Hepatocyte (in vitro differentiated cells): Measurements from ENCODE around the gene MDM2. TPM values are rescaled to one million over a fixed set of nuclear protein-coding genes. Genes with fewer than 3 reads are reported as not detected.

Experiments
- DNase-seq: peaks from one replicate; pipeline ENCODE4 v3.0.0-alpha.2; 2016; ENCODE audit warnings: low spot score
- H2AFZ ChIP-seq: fragments of 200-600 bp; sonication (generic); 2 replicates; pipeline ENCODE4 v1.6.0; 2016; ENCODE audit warnings: antibody characterized with exemption, mild to moderate bottlenecking
- H3K27ac ChIP-seq: fragments of 200-600 bp; sonication (generic); 2 replicates; pipeline ENCODE4 v1.5.1; 2016; ENCODE audit warnings: mild to moderate bottlenecking
- H3K27me3 ChIP-seq: fragments of 200-600 bp; sonication (generic); 2 replicates; pipeline ENCODE4 v1.6.1; 2016
- H3K36me3 ChIP-seq: fragments of 200-600 bp; sonication (generic); replicated peaks from 2 replicates; pipeline ENCODE4 v1.5.1; 2016; ENCODE audit warnings: low read depth; ENCODE audit not compliant: insufficient read depth
- H3K4me1 ChIP-seq: fragments of 200-600 bp; sonication (generic); 2 replicates; pipeline ENCODE4 v1.5.1; 2016; ENCODE audit warnings: mild to moderate bottlenecking, moderate library complexity; ENCODE audit not compliant: insufficient read depth
- H3K4me2 ChIP-seq: fragments of 200-600 bp; sonication (generic); 2 replicates; pipeline ENCODE4 v1.6.0; 2016
- H3K4me3 ChIP-seq: fragments of 200-600 bp; sonication (generic); 2 replicates; pipeline ENCODE4 v1.5.1; 2016; ENCODE audit warnings: mild to moderate bottlenecking
- H3K79me2 ChIP-seq: fragments of 200-600 bp; sonication (generic); 2 replicates; pipeline ENCODE4 v1.6.0; 2017; ENCODE audit warnings: mild to moderate bottlenecking
- H3K9me2 ChIP-seq: fragments of 200-600 bp; sonication (generic); replicated peaks from 2 replicates; pipeline ENCODE4 v1.6.0; 2017; ENCODE audit warnings: mild to moderate bottlenecking; ENCODE audit not compliant: insufficient read depth
- H3K9me3 ChIP-seq: fragments of 200-600 bp; sonication (generic); 2 replicates; pipeline ENCODE4 v1.5.1; 2016; ENCODE audit warnings: low read depth, mild to moderate bottlenecking
- H4K20me1 ChIP-seq: fragments of 200-600 bp; sonication (generic); 2 replicates; pipeline ENCODE4 v1.6.0; 2016; ENCODE audit warnings: mild to moderate bottlenecking; ENCODE audit not compliant: insufficient read depth, poor library complexity, severe bottlenecking
- CTCF ChIP-seq: fragments of 200-600 bp; sonication (generic); IDR thresholded peaks from 2 replicates; pipeline ENCODE4 v1.5.1; 2016; ENCODE audit warnings: antibody characterized with exemption, mild to moderate bottlenecking; ENCODE audit not compliant: poor library complexity
- EZH2 ChIP-seq: fragments of 200-600 bp; sonication (generic); IDR thresholded peaks from 2 replicates; pipeline ENCODE4 v1.6.1; 2016; ENCODE audit warnings: antibody characterized with exemption, mild to moderate bottlenecking, borderline replicate concordance
- EZH2phosphoT487 ChIP-seq: fragments of 200-600 bp; sonication (generic); IDR thresholded peaks from one replicate; pipeline ENCODE4 v1.6.1; 2018; ENCODE audit warnings: antibody characterized with exemption, mild to moderate bottlenecking, low read depth, moderate library complexity; ENCODE audit not compliant: unreplicated experiment, severe bottlenecking
- WGBS: methylation state at CpG from one replicate; pipeline ENCODE4 v1.1.6; 2016; ENCODE audit warnings: low lambda C conversion rate; ENCODE audit errors: missing lambda C conversion rate; 5-methylcytosine and 5-hydroxymethylcytosine counted together
- polyA plus RNA-seq: library from polyadenylated mRNA; unstranded; fragments of >200 nt; fragmentation: Nextera tagmentation; extraction: Ambion mirVana; gene quantifications from 2 replicates; pipeline ENCODE4 v1.2.1, GENCODE V29; 2016
- total RNA-seq: library from RNA; depleted of rRNA; stranded (reverse); fragments of >200 nt; gene quantifications from 2 replicates; pipeline ENCODE4 v1.2.3, GENCODE V29; 2014

The MDM2 gene
- total and polyA plus RNA-seq, 2 experiments from 2014 or later: 42.0 to 77.4 TPM

GRCh38 chr12:68803948-68804656 is 3.9 kb upstream of the MDM2 start:
- H3K79me2 ChIP-seq: peaks cover under 1% of the 10 kb centered on the region
- H4K20me1 ChIP-seq: no peaks in the 10 kb centered on the region
- no peak overlapping the region for H3K4me2 ChIP-seq
- H3K4me3 ChIP-seq: no peak overlapping the region
- TF ChIP-seq CTCF (no peak), EZH2 (no peak), EZH2phosphoT487 (no peak)
- H3K4me1 ChIP-seq: peaks cover 4% of the 10 kb centered on the region
- DNase-seq: no peak
- H3K9me3 ChIP-seq: no peaks in the 10 kb centered on the region
- 85% methylated on average over 5 of the region's 5 CpGs for WGBS
- no peak overlapping the region for H2AFZ ChIP-seq
- H3K9me2 ChIP-seq: no peaks in the 10 kb centered on the region
- no peaks in the 10 kb centered on the region for H3K36me3 ChIP-seq
- H3K27ac ChIP-seq: no peak overlapping the region
- no peaks in the 10 kb centered on the region for H3K27me3 ChIP-seq

DNA sequence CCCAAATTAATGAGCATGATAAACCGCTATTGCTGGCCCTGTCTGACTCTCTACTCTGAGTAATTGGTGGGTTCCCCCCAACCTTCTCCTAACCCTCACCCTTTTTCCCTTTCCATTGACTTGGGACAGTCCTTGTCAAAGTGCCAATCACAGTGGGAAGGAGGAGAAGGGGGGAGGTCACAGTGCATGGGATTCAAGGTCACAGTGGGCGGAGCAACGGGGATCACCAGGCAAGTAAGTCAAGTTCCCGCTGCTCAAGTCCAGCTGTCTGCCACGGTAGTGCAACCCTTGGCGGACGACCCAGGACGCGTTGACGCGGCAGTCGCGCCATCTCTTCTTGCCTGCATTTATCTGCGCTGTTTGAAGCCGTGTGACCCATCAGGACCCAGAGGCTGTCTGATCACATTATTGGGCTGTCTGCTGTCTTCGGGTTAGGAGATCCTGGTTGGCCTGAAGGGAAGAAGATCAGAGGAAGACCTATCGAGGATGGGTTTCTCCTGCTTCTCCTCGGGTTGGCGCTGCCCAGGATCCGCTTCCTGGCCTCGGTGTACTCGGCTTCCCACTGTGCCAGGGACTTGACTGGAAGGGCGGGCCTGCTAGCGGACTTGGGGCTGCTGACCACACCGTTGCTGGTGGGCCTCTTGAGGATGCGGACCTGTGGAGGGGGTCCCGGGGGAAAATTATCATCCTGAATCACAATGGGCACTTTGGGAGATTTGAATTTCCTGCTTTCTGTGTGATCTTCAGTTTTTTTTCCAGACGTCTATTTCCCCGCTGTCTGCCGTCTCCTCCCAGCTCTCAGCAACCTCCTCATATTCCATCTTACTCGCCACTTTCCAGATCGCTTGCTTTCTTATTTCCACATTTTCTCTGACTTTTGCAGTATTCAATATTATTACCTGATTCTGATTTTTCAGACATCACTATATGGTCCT is 3.1 kb upstream of the MDM2 start:
- Histone ChIP-seq H3K27ac (no peak overlapping the region), H3K4me2 (no peak overlapping the region), H3K4me1 (peaks cover 4% of the 10 kb centered on the region), H3K36me3 (no peaks in the 10 kb centered on the region), H3K79me2 (peaks cover 9% of the 10 kb centered on the region), H4K20me1 (no peaks in the 10 kb centered on the region), H3K9me3 (no peaks in the 10 kb centered on the region), H2AFZ (no peak overlapping the region), H3K4me3 (no peak overlapping the region), H3K9me2 (no peaks in the 10 kb centered on the region), H3K27me3 (no peaks in the 10 kb centered on the region)
- TF ChIP-seq CTCF: no peak
- no peak for TF ChIP-seq EZH2phosphoT487
- no peak for TF ChIP-seq EZH2
- DNase-seq: peak; percentile 30
- 91% methylated on average over 32 of the region's 32 CpGs for WGBS

- Histone ChIP-seq H3K27me3 (no peaks in the 10 kb centered on the region), H4K20me1 (no peaks in the 10 kb centered on the region), H3K9me2 (no peaks in the 10 kb centered on the region), H3K36me3 (no peaks in the 10 kb centered on the region), H2AFZ (no peak overlapping the region), H3K4me1 (peaks cover 4% of the 10 kb centered on the region), H3K4me3 (no peak overlapping the region), H3K79me2 (peaks cover 16% of the 10 kb centered on the region), H3K27ac (no peak overlapping the region), H3K9me3 (no peaks in the 10 kb centered on the region), H3K4me2 (no peak overlapping the region)
- 75% methylated on average over 7 of the region's 7 CpGs for WGBS
- DNase-seq: no peak
- TF ChIP-seq CTCF (no peak), EZH2phosphoT487 (no peak), EZH2 (no peak)
Measured at GRCh38 chr12:68805592-68806120, 2.3 kb upstream of the MDM2 start.
